C4-2B (cell line): Measurements from ENCODE around the gene GSTA2.

Source experiments
- H3K27ac ChIP-seq: fragments of 450-650 bp; 2 replicates; pipeline ENCODE4 v1.5.1; 2017
- ZFX ChIP-seq: fragments of 450-650 bp; IDR thresholded peaks from 2 replicates; pipeline ENCODE4 v1.6.1; 2017
- TF ChIP-seq, protein P1 (sequence below): fragments of 450-650 bp; conservative IDR thresholded peaks from 2 replicates; pipeline ENCODE4 v1.5.1; 2017; ENCODE audit warnings: mild to moderate bottlenecking

GSTA2 gene

DNA sequence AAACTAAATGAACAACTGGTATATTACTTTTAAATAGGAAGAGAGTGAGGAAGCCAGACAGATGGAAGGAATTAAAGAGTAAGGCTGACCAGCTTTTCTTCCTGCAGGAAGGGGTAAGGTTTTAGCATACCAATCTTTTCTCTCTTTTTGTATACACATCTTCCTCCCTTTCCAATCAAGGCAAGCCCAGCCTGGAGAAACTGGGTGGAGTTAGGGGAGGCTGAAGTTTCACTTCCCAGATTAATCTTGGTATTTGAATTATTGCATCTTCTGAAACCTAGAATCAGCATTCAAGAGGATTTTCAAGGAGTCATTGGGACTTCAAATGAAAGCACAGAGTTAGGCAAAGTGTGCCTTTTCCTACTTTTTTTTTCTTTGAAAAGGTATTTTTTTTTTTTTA lies 59.2 kb downstream of the GSTA2 start:
- TF ChIP-seq ZFX = no peak
- TF ChIP-seq, protein P1, sequence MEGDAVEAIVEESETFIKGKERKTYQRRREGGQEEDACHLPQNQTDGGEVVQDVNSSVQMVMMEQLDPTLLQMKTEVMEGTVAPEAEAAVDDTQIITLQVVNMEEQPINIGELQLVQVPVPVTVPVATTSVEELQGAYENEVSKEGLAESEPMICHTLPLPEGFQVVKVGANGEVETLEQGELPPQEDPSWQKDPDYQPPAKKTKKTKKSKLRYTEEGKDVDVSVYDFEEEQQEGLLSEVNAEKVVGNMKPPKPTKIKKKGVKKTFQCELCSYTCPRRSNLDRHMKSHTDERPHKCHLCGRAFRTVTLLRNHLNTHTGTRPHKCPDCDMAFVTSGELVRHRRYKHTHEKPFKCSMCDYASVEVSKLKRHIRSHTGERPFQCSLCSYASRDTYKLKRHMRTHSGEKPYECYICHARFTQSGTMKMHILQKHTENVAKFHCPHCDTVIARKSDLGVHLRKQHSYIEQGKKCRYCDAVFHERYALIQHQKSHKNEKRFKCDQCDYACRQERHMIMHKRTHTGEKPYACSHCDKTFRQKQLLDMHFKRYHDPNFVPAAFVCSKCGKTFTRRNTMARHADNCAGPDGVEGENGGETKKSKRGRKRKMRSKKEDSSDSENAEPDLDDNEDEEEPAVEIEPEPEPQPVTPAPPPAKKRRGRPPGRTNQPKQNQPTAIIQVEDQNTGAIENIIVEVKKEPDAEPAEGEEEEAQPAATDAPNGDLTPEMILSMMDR = no peak
- H3K27ac ChIP-seq = no peak overlapping the region
